Measurements from ENCODE around the gene MTMR6. TPM values are rescaled to one million over a fixed set of nuclear protein-coding genes. Genes with fewer than 3 reads are reported as not detected.
"Not testable (repeated sequence)": the region's sequence is repeated elsewhere in the genome, so short reads cannot be mapped to it uniquely, and the experiment has no call there.

Gene MTMR6
- total RNA-seq, 1 donor from 2014 or later, result 22.1 TPM

- TF ChIP-seq CTCF (IDR thresholded peaks at IDR 0.05; ENCODE audit: insufficient read depth, low read length, severe bottlenecking), result no peak
- Histone ChIP-seq H3K36me3 (ENCODE audit: control insufficient read depth, insufficient read depth, low read length) (no peaks in the 10 kb centered on the region), H3K27me3 (ENCODE audit: control insufficient read depth, insufficient read depth, low read length) (no peaks in the 10 kb centered on the region), H3K4me3 (ENCODE audit: low read depth, low read length) (no peak overlapping the region)
- no peak for FAIRE-seq
- no peak for DNase-seq (ENCODE audit: low read depth)
Observed at GRCh38 chr13:25319771-25320170, 32.5 kb upstream of the MTMR6 start.

- H3K27me3 ChIP-seq (ENCODE audit: control insufficient read depth, insufficient read depth, low read length), result not testable (repeated sequence)
Observed at GRCh38 chr13:25318946-25319345, 31.7 kb upstream of the MTMR6 start.

DNA sequence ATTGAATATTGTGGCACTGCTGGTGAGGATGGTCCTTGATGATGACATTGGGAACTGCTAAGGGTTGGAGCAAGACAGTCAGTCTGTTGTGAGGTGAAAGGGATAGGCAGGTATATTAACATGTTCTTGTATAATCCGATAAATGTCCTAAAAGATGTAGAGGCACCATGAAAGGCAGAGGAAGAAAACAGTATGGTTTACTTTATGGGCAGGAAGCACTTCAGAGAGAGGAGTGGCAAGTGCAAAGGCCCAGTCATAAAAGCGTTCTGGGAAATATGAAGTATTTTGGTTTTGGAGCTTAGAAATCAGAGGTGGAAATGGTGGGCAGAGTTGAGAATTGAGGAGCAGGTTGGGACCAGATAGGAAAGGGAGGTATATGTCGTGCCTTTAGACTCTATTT, 23.6 kb upstream of the MTMR6 start:
- DNase-seq (ENCODE audit: low read depth) (no peak), FAIRE-seq (no peak)
- H3K36me3 ChIP-seq (ENCODE audit: control insufficient read depth, insufficient read depth, low read length), result peaks cover 9% of the 10 kb centered on the region
- H3K4me3 ChIP-seq (ENCODE audit: low read depth, low read length), result no peak overlapping the region
- H3K27me3 ChIP-seq (ENCODE audit: control insufficient read depth, insufficient read depth, low read length), result no peaks in the 10 kb centered on the region
- TF ChIP-seq CTCF (IDR thresholded peaks at IDR 0.05; ENCODE audit: insufficient read depth, low read length, severe bottlenecking), result no peak

More at GRCh38 chr13:25318946-25319345, 31.7 kb upstream of the MTMR6 start:
- H3K4me3 ChIP-seq (ENCODE audit: low read depth, low read length); H3K36me3 ChIP-seq (ENCODE audit: control insufficient read depth, insufficient read depth, low read length): not testable (repeated sequence)
- peak; percentile 81 for FAIRE-seq
- peak; percentile 89 for DNase-seq (ENCODE audit: low read depth)

DNA sequence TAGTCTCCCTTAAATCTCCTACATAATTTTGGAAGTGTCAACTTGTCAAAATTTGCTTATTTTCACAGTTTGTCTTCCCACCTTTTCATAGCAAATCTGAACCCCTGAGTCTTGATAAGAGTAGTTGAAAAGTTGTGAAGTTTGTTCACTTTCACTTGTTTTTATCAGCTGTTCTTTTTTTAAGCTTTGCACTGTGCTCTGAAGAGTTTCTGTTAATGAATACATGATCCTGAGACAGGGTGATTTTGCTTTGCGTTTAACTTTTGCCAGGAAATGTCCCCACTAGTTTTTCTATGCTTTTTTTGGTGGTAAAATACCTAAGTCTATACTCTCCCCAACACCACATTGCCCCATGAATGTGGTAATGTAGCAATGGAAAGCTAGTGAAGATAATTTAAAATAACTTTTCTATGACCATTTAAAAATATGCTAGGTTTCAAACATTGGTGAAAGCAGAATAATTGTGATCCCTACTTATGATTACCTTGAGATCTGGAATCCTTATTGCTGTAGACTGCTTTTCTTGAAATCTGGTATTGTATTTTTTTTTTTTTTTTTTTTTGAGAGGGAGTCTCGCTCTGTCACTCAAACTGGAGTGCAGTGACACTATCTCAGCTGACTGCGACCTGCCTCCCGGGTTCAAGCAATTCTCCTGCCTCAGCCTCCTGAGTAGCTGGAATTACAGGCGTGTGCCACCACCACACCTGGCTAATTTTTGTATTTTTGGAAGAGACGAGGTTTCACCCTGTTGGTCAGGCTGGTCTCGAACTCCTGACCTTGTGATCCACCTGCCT, 19.6 kb upstream of the MTMR6 start:
- Histone ChIP-seq H3K36me3 (ENCODE audit: control insufficient read depth, insufficient read depth, low read length) (peaks cover 6% of the 10 kb centered on the region), H3K4me3 (ENCODE audit: low read depth, low read length) (no peak overlapping the region), H3K27me3 (ENCODE audit: control insufficient read depth, insufficient read depth, low read length) (no peaks in the 10 kb centered on the region)
- DNase-seq (ENCODE audit: low read depth), result no peak
- no peak for TF ChIP-seq CTCF (IDR thresholded peaks at IDR 0.05; ENCODE audit: insufficient read depth, low read length, severe bottlenecking)
- FAIRE-seq, result no peak

DNA sequence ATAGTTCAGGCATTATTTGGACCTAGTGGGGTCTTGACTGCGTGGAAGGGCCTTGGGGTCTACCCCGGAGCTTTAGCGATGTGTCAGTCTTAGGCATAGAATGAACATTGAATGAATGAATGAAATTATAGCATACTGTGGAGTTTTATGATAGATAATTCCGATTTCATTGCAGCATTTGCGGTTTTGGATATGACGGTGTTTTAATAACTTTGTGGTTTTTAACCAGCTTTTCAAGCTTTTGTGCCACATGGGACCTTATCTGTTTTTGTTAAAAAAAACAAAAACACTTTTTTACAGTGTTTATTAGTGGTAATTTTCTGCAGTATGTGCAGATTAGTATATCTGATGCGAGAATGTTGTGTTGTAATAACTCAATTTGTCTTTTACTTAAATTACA, 14.8 kb upstream of the MTMR6 start:
- H3K4me3 ChIP-seq (ENCODE audit: low read depth, low read length), result peak overlapping the region; percentile 88
- no peak for FAIRE-seq
- H3K27me3 ChIP-seq (ENCODE audit: control insufficient read depth, insufficient read depth, low read length), result no peaks in the 10 kb centered on the region
- DNase-seq (ENCODE audit: low read depth), result no peak
- TF ChIP-seq CTCF (IDR thresholded peaks at IDR 0.05; ENCODE audit: insufficient read depth, low read length, severe bottlenecking), result no peak
- no peaks in the 10 kb centered on the region for H3K36me3 ChIP-seq (ENCODE audit: control insufficient read depth, insufficient read depth, low read length)

DNA sequence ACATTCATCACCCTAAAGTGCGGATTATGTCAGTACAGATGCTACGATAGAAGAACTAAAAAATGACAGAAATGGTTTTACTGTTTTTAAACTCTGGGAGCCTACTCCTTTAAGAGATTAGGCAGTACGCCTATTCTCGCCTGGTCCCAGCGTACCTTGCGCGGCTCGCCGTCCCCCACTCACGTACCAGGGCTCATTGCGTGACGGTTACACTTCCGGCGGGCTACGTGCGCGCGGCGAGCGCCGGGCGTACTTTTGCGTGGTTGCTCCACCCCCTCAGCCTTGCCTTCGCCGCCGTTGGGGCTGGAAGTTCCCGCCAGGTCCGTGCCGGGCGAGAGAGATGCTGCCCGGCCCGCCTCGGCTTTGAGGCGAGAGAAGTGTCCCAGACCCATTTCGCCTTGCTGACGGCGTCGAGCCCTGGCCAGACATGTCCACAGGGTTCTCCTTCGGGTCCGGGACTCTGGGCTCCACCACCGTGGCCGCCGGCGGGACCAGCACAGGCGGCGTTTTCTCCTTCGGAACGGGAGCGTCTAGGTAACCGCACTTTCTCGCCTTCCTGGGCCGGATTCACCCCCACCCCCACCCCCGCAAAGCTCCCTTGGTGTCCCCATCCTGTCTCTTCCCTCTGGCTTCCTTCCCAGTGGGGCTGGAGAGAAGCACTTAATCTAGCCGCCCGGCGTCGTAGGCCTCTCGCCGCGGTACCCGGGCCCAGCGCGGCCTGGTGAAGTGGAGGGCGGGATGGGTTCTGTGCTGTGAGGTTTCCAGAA, 14.2 kb upstream of the MTMR6 start, which contains the start of gene NUP58:
Gene NUP58, plus strand, starts transcription at position 279 of the 767 bp plus-strand sequence. Its CDS starts 149 bp downstream, at position 428.
- no peak for TF ChIP-seq CTCF (IDR thresholded peaks at IDR 0.05; ENCODE audit: insufficient read depth, low read length, severe bottlenecking)
- no peaks in the 10 kb centered on the region for H3K27me3 ChIP-seq (ENCODE audit: control insufficient read depth, insufficient read depth, low read length)
- FAIRE-seq, result peak; percentile 70
- no peaks in the 10 kb centered on the region for H3K36me3 ChIP-seq (ENCODE audit: control insufficient read depth, insufficient read depth, low read length)
- DNase-seq (ENCODE audit: low read depth), result peak; percentile 88
- peak within 1 kb of the TSS; percentile 88 for H3K4me3 ChIP-seq (ENCODE audit: low read depth, low read length)

All from bronchial epithelial cell (primary cell).